ENCODE measurements around the gene AP3D1. TPM values are rescaled to one million over a fixed set of nuclear protein-coding genes. Genes with fewer than 3 reads are reported as not detected.

Gene AP3D1
- total and polyA plus RNA-seq, 12 donors, result 51.3 to 193 (median 121) TPM

DNA sequence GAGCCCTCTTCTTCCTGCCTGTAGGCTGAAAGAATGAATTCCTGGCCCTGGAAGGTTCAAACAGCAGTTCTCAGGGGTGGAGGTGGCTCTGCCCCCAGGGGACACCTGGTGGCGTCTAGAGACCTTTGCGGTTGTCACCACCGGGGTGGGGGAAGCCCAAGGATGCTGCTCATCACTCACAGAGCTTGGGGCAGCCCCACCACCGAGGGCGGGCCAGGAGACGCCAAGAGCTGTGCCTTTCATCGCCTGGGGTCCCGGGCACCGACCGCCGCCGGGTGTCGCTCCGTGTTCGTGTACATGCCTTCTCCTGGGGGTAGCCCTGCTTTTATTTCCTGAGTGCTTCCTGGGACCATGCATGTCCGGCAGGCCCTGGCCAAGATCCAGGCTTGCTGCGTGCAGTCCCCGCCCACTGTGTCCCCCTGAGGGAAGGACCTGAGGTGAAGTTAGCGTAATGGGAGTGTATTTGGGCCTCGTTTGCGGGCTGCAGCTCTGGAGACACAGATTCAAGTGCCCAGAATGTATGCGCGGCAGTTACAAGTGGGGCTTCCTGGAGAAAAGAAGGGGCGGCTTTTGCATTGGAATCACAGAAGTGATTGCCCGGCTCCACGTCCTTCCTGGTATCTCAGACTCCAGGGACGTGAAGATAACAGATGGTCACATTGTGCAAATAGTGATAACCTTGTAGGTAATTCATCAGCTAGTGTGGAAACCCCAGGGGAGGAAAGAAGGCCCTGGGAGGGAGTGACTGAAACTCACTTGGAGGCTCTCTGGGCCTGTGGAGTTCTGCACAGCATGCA is 20.2 kb upstream of the AP3D1 start:
- WGBS, 4 donors, result 11 to 35% (median 30%) methylated on average over 8 to 27 of the region's 27 CpGs
- peaks cover 74 to 85% of the 10 kb centered on the region in 2 donors for H3K4me1 ChIP-seq (replicated peaks in 1 of 2)

DNA sequence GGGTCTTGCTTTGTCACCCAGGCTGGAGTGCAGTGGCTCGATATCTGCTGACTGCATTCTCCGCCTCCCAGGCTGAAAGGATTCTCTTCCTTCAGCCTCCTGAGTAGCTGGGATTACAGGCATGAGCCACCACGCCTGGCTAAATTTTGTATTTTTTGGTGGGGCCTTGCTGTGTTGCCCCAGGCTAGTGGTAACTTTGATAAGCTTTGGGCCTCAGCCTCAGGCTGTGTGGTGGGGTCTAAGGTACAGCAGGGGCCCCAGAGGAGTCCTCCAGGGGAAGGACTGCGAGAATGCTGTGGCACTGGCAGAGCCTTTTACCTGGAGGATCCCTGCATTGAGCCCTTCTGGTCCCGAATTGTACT is 19.6 kb upstream of the AP3D1 start:
- Histone ChIP-seq H3K9me3 (replicated peaks in 1 of 3) (no peaks in the 10 kb centered on the region), H3K4me3 (no peak overlapping the region), H3K27ac (peak overlapping the region in 3 of 5 donors; percentile 66 to 75 (median 69)), H3K36me3 (replicated peaks in 1 of 2) (no peaks in the 10 kb centered on the region), H3K27me3 (no peaks in the 10 kb centered on the region), H3K4me1 (replicated peaks in 1 of 2) (peaks cover 68 to 85% of the 10 kb centered on the region in 2 donors)
- intact Hi-C loops (cut with DNase I), result no loop called here
- DNase-seq, result no peak
- 80 to 82% (median 81%) methylated on average over 4 to 5 of the region's 5 CpGs for WGBS, 4 donors
- TF ChIP-seq, protein P1, sequence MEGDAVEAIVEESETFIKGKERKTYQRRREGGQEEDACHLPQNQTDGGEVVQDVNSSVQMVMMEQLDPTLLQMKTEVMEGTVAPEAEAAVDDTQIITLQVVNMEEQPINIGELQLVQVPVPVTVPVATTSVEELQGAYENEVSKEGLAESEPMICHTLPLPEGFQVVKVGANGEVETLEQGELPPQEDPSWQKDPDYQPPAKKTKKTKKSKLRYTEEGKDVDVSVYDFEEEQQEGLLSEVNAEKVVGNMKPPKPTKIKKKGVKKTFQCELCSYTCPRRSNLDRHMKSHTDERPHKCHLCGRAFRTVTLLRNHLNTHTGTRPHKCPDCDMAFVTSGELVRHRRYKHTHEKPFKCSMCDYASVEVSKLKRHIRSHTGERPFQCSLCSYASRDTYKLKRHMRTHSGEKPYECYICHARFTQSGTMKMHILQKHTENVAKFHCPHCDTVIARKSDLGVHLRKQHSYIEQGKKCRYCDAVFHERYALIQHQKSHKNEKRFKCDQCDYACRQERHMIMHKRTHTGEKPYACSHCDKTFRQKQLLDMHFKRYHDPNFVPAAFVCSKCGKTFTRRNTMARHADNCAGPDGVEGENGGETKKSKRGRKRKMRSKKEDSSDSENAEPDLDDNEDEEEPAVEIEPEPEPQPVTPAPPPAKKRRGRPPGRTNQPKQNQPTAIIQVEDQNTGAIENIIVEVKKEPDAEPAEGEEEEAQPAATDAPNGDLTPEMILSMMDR (IDR thresholded peaks at IDR 0.05), result no peak
- TF ChIP-seq POLR2A (IDR thresholded peaks at IDR 0.05), result no peak

More for the DNA sequence above, 20.2 kb upstream of the AP3D1 start:
- no peaks in the 10 kb centered on the region for H3K27me3 ChIP-seq
- DNase-seq, result peak in 5 of 7 donors; percentile 61 to 78 (median 75)
- no peak overlapping the region for H3K4me3 ChIP-seq
- TF ChIP-seq, protein P1 (IDR thresholded peaks at IDR 0.05), result no peak
- peak in 1 of 2 donors; percentile 34 for TF ChIP-seq POLR2A (IDR thresholded peaks at IDR 0.05)
- H3K9me3 ChIP-seq (replicated peaks in 1 of 3), result no peaks in the 10 kb centered on the region
- intact Hi-C loops (cut with DNase I), result no loop called here
- no peaks in the 10 kb centered on the region for H3K36me3 ChIP-seq (replicated peaks in 1 of 2)
- peak overlapping the region in 3 of 5 donors; percentile 66 to 75 (median 69) for H3K27ac ChIP-seq

DNA sequence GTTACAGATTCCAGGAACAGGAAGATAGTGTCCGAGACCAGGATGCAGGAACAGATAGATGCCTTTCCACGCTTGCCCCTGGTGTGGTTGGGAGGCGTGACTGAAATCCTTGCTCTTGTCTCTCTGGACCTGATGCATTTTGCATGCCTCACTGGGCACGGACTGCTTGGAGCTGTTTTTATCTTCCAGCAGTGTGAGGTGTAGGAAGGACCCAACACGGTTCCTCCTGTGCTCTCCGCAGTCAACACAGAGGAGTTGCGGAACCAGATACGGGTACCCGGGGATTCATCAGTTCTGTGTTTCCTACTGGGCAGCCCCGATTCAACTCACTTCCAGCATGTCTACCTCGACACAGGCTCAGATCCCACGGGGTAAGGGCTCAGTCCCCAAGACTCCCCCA is 18.9 kb upstream of the AP3D1 start:
- TF ChIP-seq POLR2A (IDR thresholded peaks at IDR 0.05), result no peak
- TF ChIP-seq, protein P1 (IDR thresholded peaks at IDR 0.05), result no peak
- 79 to 84% (median 83%) methylated on average over 10 to 12 of the region's 12 CpGs for WGBS, 4 donors
- Histone ChIP-seq H3K36me3 (replicated peaks in 1 of 2) (no peaks in the 10 kb centered on the region), H3K27ac (peak overlapping the region in 3 of 5 donors; percentile 75 to 92 (median 89)), H3K4me1 (replicated peaks in 1 of 2) (peaks cover 73 to 92% of the 10 kb centered on the region in 2 donors), H3K4me3 (no peak overlapping the region), H3K27me3 (no peaks in the 10 kb centered on the region), H3K9me3 (replicated peaks in 1 of 3) (no peaks in the 10 kb centered on the region)
- DNase-seq, result no peak
- intact Hi-C loops (cut with DNase I), result no loop called here

DNA sequence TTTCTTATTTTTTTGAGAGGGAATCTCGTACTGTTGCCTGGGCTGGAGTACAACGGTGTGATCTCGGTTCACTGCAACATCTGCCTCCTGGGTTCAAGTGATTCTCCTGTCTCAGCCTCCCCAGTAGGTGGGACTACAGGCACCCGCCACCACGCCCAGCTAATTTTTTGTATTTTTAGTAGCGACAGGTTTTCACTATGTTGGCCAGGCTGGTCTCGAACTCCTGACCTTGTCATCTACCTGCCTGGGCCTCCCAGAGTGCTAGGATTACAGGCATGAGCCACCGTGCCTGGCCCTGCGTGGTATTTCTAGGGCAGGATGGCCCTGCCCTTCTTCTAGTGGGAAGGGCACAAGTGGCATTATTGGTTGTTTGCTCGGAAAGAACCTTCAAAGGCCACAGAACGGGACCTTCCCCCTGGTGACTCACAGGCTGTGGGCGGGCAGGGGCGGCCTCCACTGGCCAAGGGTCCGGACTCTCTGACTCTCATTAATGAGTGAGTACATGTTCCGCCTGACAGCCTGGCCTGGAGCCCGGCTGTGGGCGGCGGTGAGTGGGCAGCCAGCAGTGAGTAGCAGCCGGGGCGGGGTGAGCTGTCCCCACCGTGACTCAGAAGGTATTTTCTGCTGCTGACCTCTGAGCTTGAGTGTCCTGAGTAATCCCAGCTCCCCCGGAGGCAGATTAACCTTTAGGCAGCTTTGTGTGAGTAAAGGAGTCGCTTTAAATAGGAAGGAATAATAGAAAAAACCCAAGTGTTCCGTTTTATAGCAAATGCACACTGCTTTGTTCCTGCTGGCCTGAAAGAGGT is 17.5 kb upstream of the AP3D1 start:
- Histone ChIP-seq H3K4me1 (replicated peaks in 1 of 2) (peaks cover 68 to 87% of the 10 kb centered on the region in 2 donors), H3K9me3 (replicated peaks in 1 of 3) (no peaks in the 10 kb centered on the region), H3K27me3 (no peaks in the 10 kb centered on the region), H3K27ac (peak overlapping the region; percentile 78 to 96 (median 90)), H3K36me3 (replicated peaks in 1 of 2) (no peaks in the 10 kb centered on the region), H3K4me3 (peak overlapping the region in 1 of 4 donors; percentile 30)
- intact Hi-C loops (cut with DNase I), result loop anchor here in 1 of 2 donors (5.0 kb wide), 1 partner anchor 63 kb away; no protein-coding TSS in a partner anchor
- DNase-seq, result peak; percentile 96 to 100 (median 99)
- TF ChIP-seq POLR2A (IDR thresholded peaks at IDR 0.05), result peak in 1 of 2 donors; percentile 87
- TF ChIP-seq, protein P1 (IDR thresholded peaks at IDR 0.05), result no peak
- 5 to 7% (median 6%) methylated on average over 15 to 24 of the region's 24 CpGs for WGBS, 4 donors
